H9 (cell line): ENCODE data around the gene OXSR1. TPM values are rescaled to one million over a fixed set of nuclear protein-coding genes. Genes with fewer than 3 reads are reported as not detected.

ENCODE experiments used
- DNase-seq: peaks from one replicate; pipeline ENCODE4 v3.0.0-alpha.2; 2017
- H2AFZ ChIP-seq: one replicate; pipeline ENCODE4 v1.6.1; 2013; ENCODE audit warnings: mild to moderate bottlenecking, low read length, control low read depth, moderate library complexity
- H2AK5ac ChIP-seq: 2 replicates; pipeline ENCODE4 v1.6.1; 2013; ENCODE audit warnings: low read length, control low read depth, mixed read lengths; ENCODE audit not compliant: insufficient read length
- H2BK120ac ChIP-seq: one replicate; pipeline ENCODE4 v1.6.1; 2013; ENCODE audit warnings: low read depth, mild to moderate bottlenecking, low read length, control low read depth, inconsistent platforms; ENCODE audit not compliant: poor library complexity, severe bottlenecking
- H2BK12ac ChIP-seq: 2 replicates; pipeline ENCODE4 v1.6.1; 2013; ENCODE audit warnings: low read length, control low read depth, mixed read lengths, low read depth; ENCODE audit not compliant: insufficient read length
- H2BK15ac ChIP-seq: 2 replicates; pipeline ENCODE4 v1.6.1; 2013; ENCODE audit warnings: low read depth, low read length, control low read depth
- H2BK20ac ChIP-seq: one replicate; pipeline ENCODE4 v1.6.1; 2013; ENCODE audit warnings: low read depth, mild to moderate bottlenecking, low read length, control low read depth, inconsistent platforms; ENCODE audit not compliant: poor library complexity, severe bottlenecking
- H2BK5ac ChIP-seq: 2 replicates; pipeline ENCODE4 v1.6.1; 2013; ENCODE audit warnings: low read length, control low read depth, mixed read lengths; ENCODE audit not compliant: insufficient read length
- H3K14ac ChIP-seq: 2 replicates; pipeline ENCODE4 v1.6.1; 2013; ENCODE audit warnings: low read length, control low read depth; ENCODE audit not compliant: insufficient read depth
- H3K18ac ChIP-seq: 2 replicates; pipeline ENCODE4 v1.6.1; 2013; ENCODE audit warnings: low read depth, mild to moderate bottlenecking, mixed read lengths, low read length, control low read depth; ENCODE audit not compliant: insufficient read length
- H3K23ac ChIP-seq: 2 replicates; pipeline ENCODE4 v1.6.1; 2013; ENCODE audit warnings: low read length, control low read depth, mixed read lengths, low read depth; ENCODE audit not compliant: insufficient read length
- H3K23me2 ChIP-seq: 2 replicates; pipeline ENCODE4 v1.6.1; 2013; ENCODE audit warnings: low read depth, mild to moderate bottlenecking, mixed read lengths, low read length, control low read depth; ENCODE audit not compliant: insufficient read length, poor library complexity, severe bottlenecking
- H3K27ac ChIP-seq: 2 replicates; pipeline ENCODE4 v1.5.1; 2013; ENCODE audit warnings: low read length, control low read depth, mixed read lengths, low read depth; ENCODE audit not compliant: insufficient read length
- H3K27me3 ChIP-seq: 2 replicates; pipeline ENCODE4 v1.6.1; 2013; ENCODE audit warnings: low read length, control low read depth, inconsistent platforms; ENCODE audit not compliant: insufficient read depth
- H3K4ac ChIP-seq: 2 replicates; pipeline ENCODE4 v1.6.1; 2013; ENCODE audit warnings: low read depth, mild to moderate bottlenecking, control low read depth, inconsistent platforms, low read length, moderate library complexity
- H3K4me1 ChIP-seq: 2 replicates; pipeline ENCODE4 v1.6.1; 2013; ENCODE audit warnings: low read length, control low read depth, inconsistent platforms; ENCODE audit not compliant: insufficient read depth
- H3K4me2 ChIP-seq: 2 replicates; pipeline ENCODE4 v1.6.1; 2013; ENCODE audit warnings: low read length, control low read depth, mixed read lengths; ENCODE audit not compliant: insufficient read length, insufficient read depth
- H3K56ac ChIP-seq: 2 replicates; pipeline ENCODE4 v1.6.1; 2013; ENCODE audit warnings: low read depth, mild to moderate bottlenecking, mixed read lengths, low read length, control low read depth; ENCODE audit not compliant: insufficient read length
- H3K79me1 ChIP-seq: 2 replicates; pipeline ENCODE4 v1.6.1; 2013; ENCODE audit warnings: low read depth, mild to moderate bottlenecking, moderate library complexity, low read length, control low read depth, inconsistent platforms; ENCODE audit not compliant: insufficient read depth, poor library complexity, severe bottlenecking
- H3K79me2 ChIP-seq: 2 replicates; pipeline ENCODE4 v1.6.1; 2013; ENCODE audit warnings: low read length, control low read depth, inconsistent platforms; ENCODE audit not compliant: insufficient read depth
- H3K9ac ChIP-seq: 2 replicates; pipeline ENCODE4 v1.6.1; 2013; ENCODE audit warnings: low read length, control low read depth, mixed read lengths; ENCODE audit not compliant: insufficient read length; ENCODE audit errors: extremely low read depth
- H3K9me3 ChIP-seq: one replicate; pipeline ENCODE4 v1.6.1; 2013; ENCODE audit warnings: low read depth, low read length, inconsistent platforms; ENCODE audit not compliant: control insufficient read depth
- H3T11ph ChIP-seq: one replicate; pipeline ENCODE4 v1.6.1; 2013; ENCODE audit warnings: mild to moderate bottlenecking, low read length, control low read depth, inconsistent platforms
- H4K20me1 ChIP-seq: one replicate; pipeline ENCODE4 v1.6.1; 2013; ENCODE audit not compliant: control insufficient read depth, insufficient read length, insufficient read depth
- H4K5ac ChIP-seq: 2 replicates; pipeline ENCODE4 v1.6.1; 2013; ENCODE audit warnings: low read depth, mild to moderate bottlenecking, mixed read lengths, low read length, control low read depth; ENCODE audit not compliant: insufficient read length
- H4K8ac ChIP-seq: replicated peaks from 2 replicates; pipeline ENCODE4 v1.6.1; 2013; ENCODE audit warnings: low read length, control low read depth, mixed read lengths, low read depth; ENCODE audit not compliant: insufficient read length
- H4K91ac ChIP-seq: 2 replicates; pipeline ENCODE4 v1.6.1; 2013; ENCODE audit warnings: low read depth, mild to moderate bottlenecking, moderate library complexity, mixed read lengths, low read length, control low read depth; ENCODE audit not compliant: insufficient read length
- H3K27ac Mint-ChIP-seq, 3 experiments: 2 replicates in 2 of 3; 3 replicates in 1 of 3; pipeline ENCODE4 v1.8.0; 2020 to 2021; ENCODE audit warnings: mixed read lengths in 3 of 3, mild to moderate bottlenecking in 1 of 3, moderate library complexity in 1 of 3
- H3K27me3 Mint-ChIP-seq: 2 replicates; pipeline ENCODE4 v1.8.0; 2021; ENCODE audit warnings: low read depth, mild to moderate bottlenecking, moderate library complexity, mixed read lengths
- H3K36me3 Mint-ChIP-seq, 3 experiments: 2 replicates in 2 of 3; 3 replicates in 1 of 3; pipeline ENCODE4 v1.8.0; 2020 to 2021; ENCODE audit warnings: low read depth in 3 of 3, mixed read lengths in 3 of 3; ENCODE audit not compliant: insufficient read depth in 1 of 3
- H3K4me1 Mint-ChIP-seq, 2 experiments: 2 replicates each; pipeline ENCODE4 v1.8.0; 2020; ENCODE audit warnings: mixed read lengths in 2 of 2
- H3K4me3 Mint-ChIP-seq, 2 experiments: 2 replicates in 1 of 2; 3 replicates in 1 of 2; pipeline ENCODE4 v1.8.0; 2020 to 2021; ENCODE audit warnings: mild to moderate bottlenecking in 2 of 2, mixed read lengths in 2 of 2, moderate library complexity in 1 of 2
- H3K9me3 Mint-ChIP-seq, 2 experiments: 2 replicates in 1 of 2; 3 replicates in 1 of 2; pipeline ENCODE4 v1.8.0; 2020; ENCODE audit warnings: mild to moderate bottlenecking in 2 of 2, mixed read lengths in 2 of 2, moderate library complexity in 1 of 2
- WGBS: extraction: QIAGEN DNeasy Blood & Tissue Kit; methylation state at CpG from one replicate; pipeline ENCODE4 v1.1.7; 2013; ENCODE audit warnings: missing lambda C conversion rate, low lambda C conversion rate, mixed read lengths; ENCODE audit not compliant: insufficient read length; ENCODE audit errors: extremely low coverage; 5-methylcytosine and 5-hydroxymethylcytosine counted together
- total RNA-seq: library from RNA; stranded (reverse); gene quantifications from 2 replicates; pipeline ENCODE4 v1.2.1, GENCODE V29; 2021
- TF ChIP-seq, protein P1 (sequence below): fragments of 200-600 bp; sonication (generic); conservative IDR thresholded peaks from 3 replicates; pipeline ENCODE4 v1.8.0; 2021; ENCODE audit warnings: antibody characterized with exemption, mild to moderate bottlenecking

The OXSR1 gene
- total RNA-seq, 1 experiment from 2014 or later: 54.1 TPM

DNA sequence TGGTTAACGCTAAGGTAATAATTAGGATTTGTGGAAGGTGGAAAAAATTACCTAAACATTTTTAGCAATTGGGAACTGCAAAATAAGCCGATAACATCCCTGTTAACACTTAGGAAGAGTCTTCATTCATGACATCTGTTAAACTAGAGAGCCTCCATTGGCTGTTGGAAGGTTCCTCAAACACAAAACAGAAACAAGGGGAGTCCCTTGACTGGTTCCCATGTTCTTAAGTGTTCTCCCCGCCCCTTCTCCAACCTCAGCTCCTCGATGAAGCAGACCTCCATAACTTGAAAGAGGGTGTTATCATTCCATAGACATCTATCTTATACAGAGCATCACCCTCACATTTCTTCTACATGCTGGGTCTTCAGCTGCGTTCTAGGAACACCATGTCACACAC is 102.8 kb downstream of the OXSR1 start:
- H3K9me3 Mint-ChIP-seq: no peaks in the 10 kb centered on the region
- Histone ChIP-seq H2BK120ac (no peak overlapping the region), H2BK15ac (no peak overlapping the region), H3K27me3 (no peaks in the 10 kb centered on the region), H3K4ac (no peak overlapping the region), H2BK20ac (no peak overlapping the region), H2BK5ac (no peak overlapping the region), H3K9me3 (no peaks in the 10 kb centered on the region), H3K4me2 (no peak overlapping the region), H2AK5ac (no peak overlapping the region), H3K23ac (no peak overlapping the region), H3K14ac (no peak overlapping the region), H3K18ac (no peak overlapping the region), H4K5ac (no peak overlapping the region), H3K4me1 (no peaks in the 10 kb centered on the region; the same call in none of the 2 replicates), H2BK12ac (no peak overlapping the region), H3K27ac (no peak overlapping the region), H3T11ph (no peak overlapping the region), H3K79me1 (no peaks in the 10 kb centered on the region), H3K56ac (no peak overlapping the region), H3K79me2 (no peaks in the 10 kb centered on the region), H3K9ac (no peak overlapping the region), H2AFZ (no peak overlapping the region), H4K91ac (no peak overlapping the region), H3K23me2 (no peaks in the 10 kb centered on the region), H4K8ac (no peak overlapping the region), H4K20me1 (peaks cover 3% of the 10 kb centered on the region)
- no peak overlapping the region for H3K4me3 Mint-ChIP-seq
- no peak for DNase-seq
- H3K36me3 Mint-ChIP-seq: no peaks in the 10 kb centered on the region
- TF ChIP-seq, protein P1, sequence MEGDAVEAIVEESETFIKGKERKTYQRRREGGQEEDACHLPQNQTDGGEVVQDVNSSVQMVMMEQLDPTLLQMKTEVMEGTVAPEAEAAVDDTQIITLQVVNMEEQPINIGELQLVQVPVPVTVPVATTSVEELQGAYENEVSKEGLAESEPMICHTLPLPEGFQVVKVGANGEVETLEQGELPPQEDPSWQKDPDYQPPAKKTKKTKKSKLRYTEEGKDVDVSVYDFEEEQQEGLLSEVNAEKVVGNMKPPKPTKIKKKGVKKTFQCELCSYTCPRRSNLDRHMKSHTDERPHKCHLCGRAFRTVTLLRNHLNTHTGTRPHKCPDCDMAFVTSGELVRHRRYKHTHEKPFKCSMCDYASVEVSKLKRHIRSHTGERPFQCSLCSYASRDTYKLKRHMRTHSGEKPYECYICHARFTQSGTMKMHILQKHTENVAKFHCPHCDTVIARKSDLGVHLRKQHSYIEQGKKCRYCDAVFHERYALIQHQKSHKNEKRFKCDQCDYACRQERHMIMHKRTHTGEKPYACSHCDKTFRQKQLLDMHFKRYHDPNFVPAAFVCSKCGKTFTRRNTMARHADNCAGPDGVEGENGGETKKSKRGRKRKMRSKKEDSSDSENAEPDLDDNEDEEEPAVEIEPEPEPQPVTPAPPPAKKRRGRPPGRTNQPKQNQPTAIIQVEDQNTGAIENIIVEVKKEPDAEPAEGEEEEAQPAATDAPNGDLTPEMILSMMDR: no peak
- H3K27me3 Mint-ChIP-seq: peaks cover 1% of the 10 kb centered on the region; the same call in 1 of the 2 replicates
- WGBS: no CpG with 5 or more reads among the region's 5 CpGs
- H3K27ac Mint-ChIP-seq: no peak overlapping the region
- peaks cover 20 to 27% of the 10 kb centered on the region in 2 experiments for H3K4me1 Mint-ChIP-seq
